Thyroid gland (tissue), 4 donors: ENCODE results near the gene CFAP46. TPM values are rescaled to one million over a fixed set of nuclear protein-coding genes. Genes with fewer than 3 reads are reported as not detected.

Experiments used
- DNase-seq, 2 donors: peaks; one replicate each; pipeline ENCODE4 v3.0.0-alpha.2; 2019
- H3K27ac ChIP-seq, 3 donors: fragments of 200-600 bp; sonication (generic); 1 replicate in 2 of 3; 2 replicates in 1 of 3; pipeline ENCODE4 v1.5.1; 2016 to 2019; ENCODE audit warnings: mild to moderate bottlenecking in 1 of 3, moderate library complexity in 1 of 3
- H3K27me3 ChIP-seq: fragments of 200-600 bp; sonication (generic); one replicate; pipeline ENCODE4 v1.5.1; 2019
- H3K36me3 ChIP-seq, 2 donors: fragments of 200-600 bp; sonication (generic); one replicate each; pipeline ENCODE4 v1.5.1; 2016 to 2019
- H3K4me1 ChIP-seq, 2 donors: fragments of 200-600 bp; sonication (generic); one replicate each; pipeline ENCODE4 v1.5.1; 2017 to 2019
- H3K4me3 ChIP-seq, 3 donors: fragments of 200-600 bp; sonication (generic); replicated peaks in 1 of 3; 1 replicate in 2 of 3; 2 replicates in 1 of 3; pipeline ENCODE4 v1.5.1; 2016; ENCODE audit warnings: mild to moderate bottlenecking in 1 of 3
- H3K9me3 ChIP-seq: fragments of 200-600 bp; sonication (generic); one replicate; pipeline ENCODE4 v1.5.1; 2017
- CTCF ChIP-seq, 6 experiments: fragments of 200-600 bp in 3 of 6; fragments of 450-650 bp in 3 of 6; sonication (generic) in 3 of 6; IDR thresholded peaks; one replicate each; pipeline ENCODE4 v1.5.1; 2016 to 2019; ENCODE audit warnings: antibody characterized with exemption in 6 of 6, mild to moderate bottlenecking in 2 of 6, inconsistent platforms in 1 of 6, moderate library complexity in 1 of 6
- POLR2A ChIP-seq, 2 donors: fragments of 450-650 bp; IDR thresholded peaks; one replicate each; pipeline ENCODE4 v1.6.1; 2017; ENCODE audit warnings: antibody characterized with exemption in 2 of 2, mild to moderate bottlenecking in 2 of 2, moderate library complexity in 1 of 2
- WGBS, 2 donors: methylation state at CpG; one replicate each; pipeline ENCODE4 v1.1.5; 2017; 5-methylcytosine and 5-hydroxymethylcytosine counted together
- intact Hi-C: fragments of 100-400 bp; cut with DNase I; formaldehyde crosslinking; loops from one replicate; pipeline ENCODE4 v1.15.1; 2023
- total RNA-seq, 4 donors: library from RNA; depleted of rRNA; stranded (reverse); fragments of >200 nt; gene quantifications; one replicate each; pipeline ENCODE4 v1.2.3, GENCODE V29; 2016

The CFAP46 gene
- total RNA-seq, 4 donors from 2014 or later: 3.6 to 12.7 (median 9.1) TPM

GRCh38 chr10:132977807-132978206 is 35.4 kb upstream of the CFAP46 start:
- no peaks in the 10 kb centered on the region for H3K36me3 ChIP-seq
- WGBS, 2 donors: 61 to 69% methylated on average over 27 of the region's 27 CpGs
- TF ChIP-seq POLR2A (IDR thresholded peaks at IDR 0.05) (no peak), CTCF (IDR thresholded peaks at IDR 0.05) (no peak)
- H3K4me1 ChIP-seq: no peaks in the 10 kb centered on the region
- no peak overlapping the region for H3K4me3 ChIP-seq
- intact Hi-C loops: no loop called here
- no peak overlapping the region for H3K27ac ChIP-seq
- no peaks in the 10 kb centered on the region for H3K27me3 ChIP-seq
- no peaks in the 10 kb centered on the region for H3K9me3 ChIP-seq
- DNase-seq: no peak

DNA sequence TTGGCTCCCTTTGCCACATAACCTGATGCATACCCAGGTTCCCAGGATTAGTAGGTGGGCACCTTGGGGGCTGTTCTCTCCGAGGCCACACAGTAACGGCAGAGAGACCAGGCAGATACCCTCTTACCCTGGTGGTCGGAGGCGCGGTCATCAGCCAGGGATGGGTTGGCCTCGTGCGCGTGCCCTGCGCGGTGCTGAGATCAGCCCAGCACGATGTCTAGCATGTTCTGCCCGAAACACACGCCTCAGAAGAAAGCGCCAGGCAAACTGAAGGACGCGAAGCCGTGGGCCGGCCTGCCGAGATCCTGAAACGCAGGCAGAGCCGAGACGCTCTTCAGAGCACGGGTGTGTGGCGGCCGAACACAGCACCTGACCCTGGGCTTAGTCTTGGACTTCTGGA is 34.7 kb upstream of the CFAP46 start:
- no peak for DNase-seq
- H3K36me3 ChIP-seq: no peaks in the 10 kb centered on the region
- TF ChIP-seq CTCF (IDR thresholded peaks at IDR 0.05) (no peak), POLR2A (IDR thresholded peaks at IDR 0.05) (no peak)
- H3K27ac ChIP-seq: no peak overlapping the region
- H3K4me1 ChIP-seq: no peaks in the 10 kb centered on the region
- no peak overlapping the region for H3K4me3 ChIP-seq
- 95 to 96% methylated on average over 24 to 25 of the region's 25 CpGs for WGBS, 2 donors
- intact Hi-C loops: no loop called here
- H3K27me3 ChIP-seq: no peaks in the 10 kb centered on the region
- no peaks in the 10 kb centered on the region for H3K9me3 ChIP-seq

DNA sequence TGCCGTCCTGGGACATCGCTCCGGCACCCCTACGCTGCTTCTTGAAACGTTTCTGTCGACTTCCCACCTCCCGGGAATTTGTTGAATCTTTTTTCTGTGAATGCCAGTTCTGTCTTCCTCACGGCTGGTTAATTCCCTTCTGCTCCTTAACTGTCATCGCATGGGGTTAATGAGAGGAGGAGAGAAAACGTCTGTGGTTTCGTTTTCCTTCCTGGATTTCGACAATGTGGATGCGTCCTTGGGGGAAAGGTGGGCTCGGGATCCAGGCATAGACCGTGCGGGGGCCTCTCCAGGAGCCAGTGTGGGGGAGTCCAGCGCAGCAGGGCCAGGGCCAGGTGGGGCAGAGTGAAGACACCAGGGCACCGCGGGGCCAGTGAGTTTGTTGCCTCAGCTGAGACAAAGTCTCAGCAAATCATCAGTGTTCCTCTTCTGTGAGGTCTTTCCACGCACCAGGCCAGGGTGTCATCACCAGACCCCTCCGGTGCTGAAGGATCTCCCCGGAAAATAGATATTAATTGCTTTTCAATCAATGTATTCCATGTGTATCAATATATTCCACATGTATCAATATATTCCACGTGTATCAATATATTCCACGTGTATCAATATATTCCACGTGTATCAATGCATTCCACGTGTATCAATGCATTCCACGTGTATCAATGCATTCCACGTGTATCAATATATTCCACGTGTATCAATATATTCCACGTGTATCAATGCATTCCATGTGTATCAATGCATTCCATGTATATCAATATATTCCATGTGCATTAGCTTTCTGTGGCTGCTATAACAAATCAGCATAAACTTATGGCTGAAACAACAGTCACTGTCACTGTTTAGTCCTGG is 33.7 kb upstream of the CFAP46 start:
- intact Hi-C loops: no loop called here
- Histone ChIP-seq H3K4me1 (peaks cover 0 to 4% of the 10 kb centered on the region in 2 donors), H3K27me3 (no peaks in the 10 kb centered on the region), H3K36me3 (no peaks in the 10 kb centered on the region), H3K4me3 (no peak overlapping the region), H3K9me3 (no peaks in the 10 kb centered on the region), H3K27ac (no peak overlapping the region)
- TF ChIP-seq POLR2A (IDR thresholded peaks at IDR 0.05): no peak
- TF ChIP-seq CTCF (IDR thresholded peaks at IDR 0.05): no peak
- no peak for DNase-seq
- 66 to 67% methylated on average over 30 of the region's 30 CpGs for WGBS, 2 donors

- DNase-seq: no peak
- intact Hi-C loops: no loop called here
- Histone ChIP-seq H3K4me3 (no peak overlapping the region), H3K9me3 (no peaks in the 10 kb centered on the region), H3K27me3 (no peaks in the 10 kb centered on the region), H3K4me1 (peaks cover 0 to 5% of the 10 kb centered on the region in 2 donors), H3K36me3 (no peaks in the 10 kb centered on the region), H3K27ac (no peak overlapping the region)
- 71 to 76% methylated on average over 23 to 28 of the region's 28 CpGs for WGBS, 2 donors
- TF ChIP-seq POLR2A (IDR thresholded peaks at IDR 0.05): no peak
- TF ChIP-seq CTCF (IDR thresholded peaks at IDR 0.05): no peak
Observed at GRCh38 chr10:132974886-132975830, 32.8 kb upstream of the CFAP46 start.
